ENCODE data around the gene EDEM1.

Gene EDEM1

DNA sequence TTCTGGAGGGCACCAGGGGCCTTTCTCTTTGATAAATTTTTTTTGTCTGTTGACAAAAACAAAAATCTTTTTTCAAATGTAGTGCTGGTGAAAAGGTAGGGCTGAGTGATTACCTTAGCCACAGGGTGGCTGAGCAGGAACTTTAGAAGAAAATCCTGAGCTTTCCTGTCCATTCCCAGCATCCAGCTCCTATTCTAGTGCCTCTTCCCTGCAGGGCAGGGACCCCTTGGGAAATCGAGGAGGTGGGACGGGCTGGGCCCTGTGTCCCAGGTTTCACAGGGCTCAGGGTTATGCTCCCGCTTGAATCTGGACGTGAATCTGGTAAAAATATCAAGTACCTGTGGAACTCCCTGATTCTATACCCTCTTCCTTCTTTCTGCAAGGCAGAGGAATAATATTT, 31.7 kb downstream of the EDEM1 start:
- Histone ChIP-seq H3K9me3 (ENCODE audit: control insufficient read depth, low read length) (no peaks in the 10 kb centered on the region), H3K36me3 (ENCODE audit: control insufficient read depth, insufficient read depth, low read length) (peaks cover 47% of the 10 kb centered on the region), H3K4me1 (ENCODE audit: control insufficient read depth, insufficient read depth, low read length, poor library complexity, severe bottlenecking) (no peaks in the 10 kb centered on the region), H3K4me3 (ENCODE audit: extremely low read depth, insufficient read depth, low read length, poor library complexity, severe bottlenecking) (no peak overlapping the region), H3K27ac (ENCODE audit: low read depth, low read length, severe bottlenecking) (no peak overlapping the region)
- WGBS, 2 experiments (ENCODE audit: insufficient coverage in 2 of 2) = 50 to 87% methylated on average over 2 to 3 of the region's 4 CpGs

DNA sequence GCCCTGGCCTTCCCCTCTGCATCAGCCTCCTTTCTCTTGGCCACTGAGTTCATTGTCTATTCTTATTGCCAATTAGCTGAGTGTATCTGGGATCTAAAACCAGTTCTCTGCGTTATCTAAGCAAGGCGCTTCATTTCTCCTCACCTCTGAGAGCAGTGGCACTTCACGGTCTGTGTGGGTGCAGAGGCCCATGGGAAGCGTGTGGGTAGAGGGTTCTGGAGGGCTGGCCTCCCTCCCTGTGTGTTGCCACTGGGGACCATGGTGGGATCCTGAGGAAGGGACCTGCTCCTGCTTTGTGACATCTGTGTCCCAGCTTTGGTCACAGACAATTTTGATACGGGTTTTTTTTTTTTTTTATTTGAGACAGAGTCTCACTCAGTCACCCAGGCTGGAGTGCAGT, 32.7 kb downstream of the EDEM1 start:
- peaks cover 39% of the 10 kb centered on the region for H3K36me3 ChIP-seq (ENCODE audit: control insufficient read depth, insufficient read depth, low read length)
- 65 to 100% methylated on average over 3 of the region's 5 CpGs for WGBS, 2 experiments (ENCODE audit: insufficient coverage in 2 of 2)
- no peaks in the 10 kb centered on the region for H3K9me3 ChIP-seq (ENCODE audit: control insufficient read depth, low read length)
- no peak overlapping the region for H3K4me3 ChIP-seq (ENCODE audit: extremely low read depth, insufficient read depth, low read length, poor library complexity, severe bottlenecking)
- H3K4me1 ChIP-seq (ENCODE audit: control insufficient read depth, insufficient read depth, low read length, poor library complexity, severe bottlenecking) = no peaks in the 10 kb centered on the region
- H3K27ac ChIP-seq (ENCODE audit: low read depth, low read length, severe bottlenecking) = no peak overlapping the region

DNA sequence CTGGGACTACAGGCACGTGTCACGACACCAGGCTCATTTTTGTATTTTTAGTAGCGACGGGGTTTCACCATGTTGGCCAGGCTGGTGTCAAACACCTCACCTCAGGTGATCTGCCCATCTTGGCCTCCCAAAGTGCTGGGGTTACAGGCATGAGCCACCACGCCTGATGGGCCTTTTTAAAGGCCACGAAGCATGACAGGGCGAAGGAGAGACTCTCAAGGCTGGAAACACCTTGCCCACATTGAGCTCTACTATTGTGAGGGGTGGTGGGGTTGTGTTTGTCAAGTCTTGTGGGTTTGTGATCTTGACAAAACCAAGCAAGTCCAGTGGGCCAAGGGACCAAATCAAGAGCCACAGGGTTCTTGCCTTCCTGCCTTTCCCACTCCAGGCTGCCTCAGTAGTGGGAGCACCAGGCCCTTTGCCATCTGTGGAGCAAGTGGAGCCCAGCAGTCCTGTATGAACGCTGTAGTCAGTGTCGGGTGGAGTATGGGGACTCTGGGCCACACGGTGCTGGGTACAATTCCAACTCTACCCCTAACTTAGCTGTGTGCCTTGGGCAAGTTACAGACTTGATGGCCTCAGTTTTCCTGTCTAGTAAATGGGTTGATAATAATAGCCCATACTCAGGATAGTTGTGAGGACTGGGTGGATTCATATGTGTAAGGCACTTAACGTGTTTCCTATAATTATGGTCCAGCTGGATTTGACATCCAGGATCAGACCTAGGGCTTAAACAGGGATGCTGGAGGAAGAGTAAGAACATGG, 33.3 kb downstream of the EDEM1 start:
- Histone ChIP-seq H3K4me1 (ENCODE audit: control insufficient read depth, insufficient read depth, low read length, poor library complexity, severe bottlenecking) (no peaks in the 10 kb centered on the region), H3K9me3 (ENCODE audit: control insufficient read depth, low read length) (no peaks in the 10 kb centered on the region), H3K36me3 (ENCODE audit: control insufficient read depth, insufficient read depth, low read length) (peaks cover 32% of the 10 kb centered on the region), H3K4me3 (ENCODE audit: extremely low read depth, insufficient read depth, low read length, poor library complexity, severe bottlenecking) (no peak overlapping the region), H3K27ac (ENCODE audit: low read depth, low read length, severe bottlenecking) (no peak overlapping the region)
- WGBS, 2 experiments (ENCODE audit: insufficient coverage in 2 of 2) = 85 to 94% methylated on average over 7 to 10 of the region's 11 CpGs

DNA sequence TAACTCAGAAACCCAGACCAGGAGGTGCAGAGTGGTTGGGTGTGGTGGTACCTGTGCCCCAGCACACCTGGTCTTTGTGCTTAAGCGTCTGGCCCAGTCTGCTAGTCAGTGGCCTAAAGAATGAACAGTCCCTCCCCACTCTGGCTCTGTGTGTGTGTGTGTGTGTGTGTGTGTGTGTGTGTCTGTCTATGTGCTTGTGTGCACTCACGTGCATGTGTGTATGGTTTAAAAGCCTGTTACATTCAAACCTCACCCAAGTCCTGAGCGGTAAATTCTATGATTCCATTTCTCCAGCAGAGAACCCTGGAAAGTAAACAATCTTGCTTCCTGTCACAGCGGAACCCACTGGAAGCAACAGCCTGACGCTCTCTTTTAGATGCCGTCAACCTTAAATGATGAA, 34.2 kb downstream of the EDEM1 start:
- H3K36me3 ChIP-seq (ENCODE audit: control insufficient read depth, insufficient read depth, low read length) = peaks cover 23% of the 10 kb centered on the region
- 75% methylated on average over 4 of the region's 6 CpGs; no CpG with 5 or more reads in 1 of the 2 experiments for WGBS, 2 experiments (ENCODE audit: insufficient coverage in 2 of 2)
- no peaks in the 10 kb centered on the region for H3K4me1 ChIP-seq (ENCODE audit: control insufficient read depth, insufficient read depth, low read length, poor library complexity, severe bottlenecking)
- no peaks in the 10 kb centered on the region for H3K9me3 ChIP-seq (ENCODE audit: control insufficient read depth, low read length)
- H3K4me3 ChIP-seq (ENCODE audit: extremely low read depth, insufficient read depth, low read length, poor library complexity, severe bottlenecking) = no peak overlapping the region
- H3K27ac ChIP-seq (ENCODE audit: low read depth, low read length, severe bottlenecking) = no peak overlapping the region

DNA sequence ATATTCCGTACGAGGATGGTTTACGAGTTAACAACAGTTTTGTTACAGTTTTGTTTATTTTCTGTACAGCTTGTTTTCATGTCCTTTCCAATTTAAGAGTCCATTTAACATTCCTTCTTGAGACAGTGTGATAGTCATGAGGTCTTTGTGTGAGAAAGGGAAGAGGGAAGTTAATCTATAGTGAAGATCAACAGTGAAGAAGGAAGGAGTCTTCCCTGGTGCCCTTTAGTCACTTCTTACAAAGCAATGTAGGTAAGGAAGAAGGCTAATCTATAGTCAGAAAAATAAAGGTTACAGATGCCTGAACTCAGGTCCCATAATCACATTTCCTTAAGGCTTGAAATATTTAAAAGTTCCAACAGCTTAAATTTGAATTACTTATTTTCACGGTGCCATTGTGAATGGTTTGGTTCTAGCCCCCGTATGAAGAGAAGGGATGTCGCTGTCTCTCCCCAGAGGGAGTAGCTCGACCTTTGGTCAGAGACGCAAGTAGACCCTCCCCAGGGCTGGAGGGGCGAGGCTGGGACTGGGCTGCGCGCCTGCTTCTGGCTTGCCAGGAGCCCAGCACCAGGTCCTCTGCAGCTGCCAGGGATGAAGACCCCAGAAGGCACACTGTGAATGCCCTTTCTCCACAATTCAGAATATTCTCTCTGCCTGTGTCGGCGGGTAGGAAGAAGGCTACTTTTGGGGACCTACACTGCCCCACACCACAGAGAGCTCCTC, 34.9 kb downstream of the EDEM1 start:
- no peaks in the 10 kb centered on the region for H3K9me3 ChIP-seq (ENCODE audit: control insufficient read depth, low read length)
- H3K4me3 ChIP-seq (ENCODE audit: extremely low read depth, insufficient read depth, low read length, poor library complexity, severe bottlenecking) = no peak overlapping the region
- H3K36me3 ChIP-seq (ENCODE audit: control insufficient read depth, insufficient read depth, low read length) = peaks cover 17% of the 10 kb centered on the region
- WGBS, 2 experiments (ENCODE audit: insufficient coverage in 2 of 2) = 86 to 95% methylated on average over 10 to 11 of the region's 13 CpGs
- peak overlapping the region; percentile 29 for H3K27ac ChIP-seq (ENCODE audit: low read depth, low read length, severe bottlenecking)
- no peaks in the 10 kb centered on the region for H3K4me1 ChIP-seq (ENCODE audit: control insufficient read depth, insufficient read depth, low read length, poor library complexity, severe bottlenecking)

DNA sequence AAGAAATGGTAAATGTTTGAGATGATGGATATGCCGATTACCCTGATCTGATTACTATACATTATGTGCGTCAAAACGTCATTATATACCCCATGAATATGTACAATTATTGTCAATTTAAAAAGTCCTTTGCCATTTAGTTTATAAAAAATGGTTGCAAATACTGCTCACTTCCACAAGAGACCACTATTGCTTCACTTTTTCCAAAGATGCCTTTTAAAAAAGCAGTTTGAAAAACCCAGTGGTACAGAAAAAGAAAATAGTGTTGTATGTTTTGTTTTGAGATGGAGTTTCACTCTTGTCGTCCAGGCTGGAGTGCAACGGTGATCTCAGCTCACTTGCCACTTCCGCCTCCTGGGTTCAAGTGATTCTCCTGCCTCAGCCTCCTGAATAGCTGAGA, 39.3 kb downstream of the EDEM1 start:
- no peak overlapping the region for H3K4me3 ChIP-seq (ENCODE audit: extremely low read depth, insufficient read depth, low read length, poor library complexity, severe bottlenecking)
- 80% methylated on average over 1 to 3 of the region's 6 CpGs for WGBS, 2 experiments (ENCODE audit: insufficient coverage in 2 of 2)
- H3K36me3 ChIP-seq (ENCODE audit: control insufficient read depth, insufficient read depth, low read length) = no peaks in the 10 kb centered on the region
- no peak overlapping the region for H3K27ac ChIP-seq (ENCODE audit: low read depth, low read length, severe bottlenecking)
- H3K9me3 ChIP-seq (ENCODE audit: control insufficient read depth, low read length) = no peaks in the 10 kb centered on the region
- no peaks in the 10 kb centered on the region for H3K4me1 ChIP-seq (ENCODE audit: control insufficient read depth, insufficient read depth, low read length, poor library complexity, severe bottlenecking)

DNA sequence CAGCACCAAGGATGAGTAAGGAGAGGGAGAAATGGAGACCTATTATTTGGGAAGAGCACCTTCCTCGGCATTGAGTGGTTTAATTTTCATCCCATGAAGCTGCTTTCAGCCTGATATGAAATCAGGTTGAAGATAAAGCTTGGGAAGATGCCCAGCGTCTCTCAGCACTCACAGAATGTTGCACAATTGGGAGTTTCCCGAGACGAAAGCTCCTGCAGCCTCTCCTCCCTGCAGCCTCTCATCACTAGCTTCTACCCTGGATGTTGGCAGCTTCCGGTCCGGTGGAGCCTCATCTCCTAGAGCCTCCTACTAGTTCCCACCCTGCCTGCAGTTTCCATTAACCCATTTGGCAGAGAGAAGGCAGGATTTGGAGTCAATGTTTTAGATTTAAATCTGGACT, 40.3 kb downstream of the EDEM1 start:
- Histone ChIP-seq H3K9me3 (ENCODE audit: control insufficient read depth, low read length) (no peaks in the 10 kb centered on the region), H3K4me1 (ENCODE audit: control insufficient read depth, insufficient read depth, low read length, poor library complexity, severe bottlenecking) (no peaks in the 10 kb centered on the region), H3K36me3 (ENCODE audit: control insufficient read depth, insufficient read depth, low read length) (no peaks in the 10 kb centered on the region), H3K27ac (ENCODE audit: low read depth, low read length, severe bottlenecking) (no peak overlapping the region), H3K4me3 (ENCODE audit: extremely low read depth, insufficient read depth, low read length, poor library complexity, severe bottlenecking) (no peak overlapping the region)
- 94 to 96% methylated on average over 4 of the region's 6 CpGs for WGBS, 2 experiments (ENCODE audit: insufficient coverage in 2 of 2)

DNA sequence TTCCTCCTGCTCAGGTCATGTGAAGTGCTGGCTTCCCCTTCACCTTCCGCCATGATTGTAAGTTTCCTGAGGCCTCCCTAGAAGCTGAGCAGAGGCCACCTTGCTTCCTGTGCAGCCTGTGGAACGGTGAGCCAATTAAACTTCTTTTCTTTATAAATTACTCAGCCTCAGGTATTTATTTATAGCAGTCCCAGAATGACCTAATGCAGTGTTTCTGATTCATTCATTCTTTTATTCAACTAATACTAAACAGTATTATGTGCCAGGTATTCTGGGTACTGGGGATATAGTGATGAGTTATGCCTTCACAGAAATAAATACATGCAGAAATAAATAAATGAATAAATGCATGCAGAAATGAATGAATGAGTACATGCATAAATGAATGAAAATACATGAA, 41.9 kb downstream of the EDEM1 start:
- Histone ChIP-seq H3K4me1 (ENCODE audit: control insufficient read depth, insufficient read depth, low read length, poor library complexity, severe bottlenecking) (no peaks in the 10 kb centered on the region), H3K27ac (ENCODE audit: low read depth, low read length, severe bottlenecking) (no peak overlapping the region), H3K9me3 (ENCODE audit: control insufficient read depth, low read length) (no peaks in the 10 kb centered on the region), H3K36me3 (ENCODE audit: control insufficient read depth, insufficient read depth, low read length) (no peaks in the 10 kb centered on the region), H3K4me3 (ENCODE audit: extremely low read depth, insufficient read depth, low read length, poor library complexity, severe bottlenecking) (no peak overlapping the region)
- WGBS, 2 experiments (ENCODE audit: insufficient coverage in 2 of 2) = 70 to 85% methylated on average over 1 to 2 of the region's 2 CpGs

DNA sequence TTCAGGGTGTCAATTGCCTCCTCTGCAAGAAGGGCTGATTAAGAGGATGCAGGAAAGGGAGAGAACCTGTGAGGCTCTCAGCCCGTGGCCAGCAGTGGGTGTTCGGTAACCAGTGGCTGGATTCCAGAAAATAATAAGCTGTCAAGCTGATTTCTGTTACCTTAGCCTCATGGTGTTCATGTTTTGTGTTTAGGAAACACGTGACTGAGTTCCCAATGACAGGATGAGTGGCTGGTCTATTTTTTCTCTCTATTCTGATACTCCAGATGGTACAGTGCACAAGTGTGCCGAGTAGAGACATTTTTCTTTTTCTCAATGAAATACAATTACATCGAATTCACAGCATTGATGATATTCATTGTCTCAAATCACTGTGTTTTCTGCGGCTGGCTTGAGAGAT, 43.6 kb downstream of the EDEM1 start:
- H3K27ac ChIP-seq (ENCODE audit: low read depth, low read length, severe bottlenecking) = no peak overlapping the region
- no peaks in the 10 kb centered on the region for H3K36me3 ChIP-seq (ENCODE audit: control insufficient read depth, insufficient read depth, low read length)

DNA sequence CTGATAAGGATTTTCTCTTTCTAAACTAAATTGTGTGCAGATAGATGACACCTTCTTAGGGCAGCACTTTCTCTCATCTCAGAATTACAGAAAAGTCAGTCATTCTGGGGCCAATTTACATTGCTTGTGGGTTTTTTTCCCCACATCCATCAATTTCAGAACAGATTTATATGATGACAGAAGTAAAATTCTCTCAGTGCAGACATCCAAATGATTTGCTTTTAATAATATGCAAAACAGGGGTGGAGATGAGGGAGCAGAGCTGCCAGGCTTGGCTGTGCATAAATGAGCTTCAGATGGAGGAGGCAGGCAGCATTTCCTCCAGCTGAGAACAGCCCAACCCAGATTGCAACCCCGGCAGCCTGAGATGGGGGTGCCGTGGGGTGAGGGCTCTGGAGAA, 44.0 kb downstream of the EDEM1 start:
- Histone ChIP-seq H3K4me3 (ENCODE audit: extremely low read depth, insufficient read depth, low read length, poor library complexity, severe bottlenecking) (no peak overlapping the region), H3K27ac (ENCODE audit: low read depth, low read length, severe bottlenecking) (no peak overlapping the region)
- WGBS, 2 experiments (ENCODE audit: insufficient coverage in 2 of 2) = 40 to 50% methylated on average over 2 of the region's 2 CpGs

More for the DNA sequence above, 43.6 kb downstream of the EDEM1 start:
- 75 to 95% methylated on average over 3 of the region's 6 CpGs for WGBS, 2 experiments (ENCODE audit: insufficient coverage in 2 of 2)
- Histone ChIP-seq H3K9me3 (ENCODE audit: control insufficient read depth, low read length) (no peaks in the 10 kb centered on the region), H3K4me1 (ENCODE audit: control insufficient read depth, insufficient read depth, low read length, poor library complexity, severe bottlenecking) (no peaks in the 10 kb centered on the region), H3K4me3 (ENCODE audit: extremely low read depth, insufficient read depth, low read length, poor library complexity, severe bottlenecking) (no peak overlapping the region)

DNA sequence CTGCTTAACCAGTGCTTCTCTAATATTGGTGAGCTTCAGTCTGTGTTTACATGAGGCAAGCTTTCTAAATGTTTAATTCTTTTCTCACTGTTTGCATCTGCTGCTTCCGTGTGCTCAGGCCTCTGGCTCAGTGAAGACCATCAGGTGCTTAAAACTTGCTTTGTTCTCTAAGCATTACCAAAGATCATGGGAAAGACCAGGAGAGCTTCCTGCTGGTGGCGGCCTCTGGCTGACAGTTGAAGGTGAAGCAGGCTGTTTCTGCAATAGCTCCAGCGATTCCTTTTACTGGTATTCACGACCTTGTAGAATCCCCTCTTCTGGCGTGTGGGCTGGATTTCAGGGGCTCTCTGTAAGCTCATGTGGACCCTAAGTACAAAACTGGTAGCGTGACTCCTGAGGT, 45.1 kb downstream of the EDEM1 start:
- WGBS, 2 experiments (ENCODE audit: insufficient coverage in 2 of 2) = 53 to 63% methylated on average over 5 to 6 of the region's 6 CpGs
- Histone ChIP-seq H3K27ac (ENCODE audit: low read depth, low read length, severe bottlenecking) (no peak overlapping the region), H3K4me1 (ENCODE audit: control insufficient read depth, insufficient read depth, low read length, poor library complexity, severe bottlenecking) (no peaks in the 10 kb centered on the region), H3K4me3 (ENCODE audit: extremely low read depth, insufficient read depth, low read length, poor library complexity, severe bottlenecking) (no peak overlapping the region), H3K9me3 (ENCODE audit: control insufficient read depth, low read length) (no peaks in the 10 kb centered on the region), H3K36me3 (ENCODE audit: control insufficient read depth, insufficient read depth, low read length) (no peaks in the 10 kb centered on the region)

More for the DNA sequence above, 44.0 kb downstream of the EDEM1 start:
- Histone ChIP-seq H3K4me1 (ENCODE audit: control insufficient read depth, insufficient read depth, low read length, poor library complexity, severe bottlenecking) (no peaks in the 10 kb centered on the region), H3K36me3 (ENCODE audit: control insufficient read depth, insufficient read depth, low read length) (no peaks in the 10 kb centered on the region), H3K9me3 (ENCODE audit: control insufficient read depth, low read length) (no peaks in the 10 kb centered on the region)
